Nephron (organoid): ENCODE results near the gene SYT1.

Experiments used
- H3K27ac Mint-ChIP-seq, 3 experiments: 2 replicates each; pipeline ENCODE4 v1.8.0; 2020; ENCODE audit warnings: mixed read lengths in 3 of 3, mild to moderate bottlenecking in 2 of 3, moderate library complexity in 1 of 3
- H3K27me3 Mint-ChIP-seq: 2 replicates; pipeline ENCODE4 v1.8.0; 2021; ENCODE audit warnings: low read depth, mild to moderate bottlenecking, moderate library complexity, mixed read lengths
- H3K36me3 Mint-ChIP-seq: 2 replicates; pipeline ENCODE4 v1.8.0; 2020; ENCODE audit warnings: low read depth, mixed read lengths
- H3K4me1 Mint-ChIP-seq: 2 replicates; pipeline ENCODE4 v1.8.0; 2020; ENCODE audit warnings: mixed read lengths
- H3K4me3 Mint-ChIP-seq, 3 experiments: 2 replicates each; pipeline ENCODE4 v1.8.0; 2020; ENCODE audit warnings: mild to moderate bottlenecking in 3 of 3, mixed read lengths in 3 of 3, moderate library complexity in 2 of 3
- H3K9me3 Mint-ChIP-seq: 2 replicates; pipeline ENCODE4 v1.8.0; 2020; ENCODE audit warnings: mixed read lengths
- CTCF ChIP-seq, 3 experiments: fragments of 200-600 bp; sonication (generic); IDR thresholded peaks; one replicate each; pipeline ENCODE4 v1.5.0; 2021; ENCODE audit warnings: antibody characterized with exemption in 3 of 3; ENCODE audit not compliant: unreplicated experiment in 3 of 3

SYT1 gene

GRCh38 chr12:79482921-79483320 is 618.3 kb downstream of the SYT1 start:
- Mint-ChIP-seq H3K27ac (no peak overlapping the region), H3K9me3 (no peaks in the 10 kb centered on the region), H3K4me1 (no peaks in the 10 kb centered on the region), H3K36me3 (no peaks in the 10 kb centered on the region), H3K4me3 (no peak overlapping the region), H3K27me3 (no peaks in the 10 kb centered on the region)
- TF ChIP-seq CTCF (IDR thresholded peaks at IDR 0.05; ENCODE audit: unreplicated experiment in 3 of 3) = no peak

DNA sequence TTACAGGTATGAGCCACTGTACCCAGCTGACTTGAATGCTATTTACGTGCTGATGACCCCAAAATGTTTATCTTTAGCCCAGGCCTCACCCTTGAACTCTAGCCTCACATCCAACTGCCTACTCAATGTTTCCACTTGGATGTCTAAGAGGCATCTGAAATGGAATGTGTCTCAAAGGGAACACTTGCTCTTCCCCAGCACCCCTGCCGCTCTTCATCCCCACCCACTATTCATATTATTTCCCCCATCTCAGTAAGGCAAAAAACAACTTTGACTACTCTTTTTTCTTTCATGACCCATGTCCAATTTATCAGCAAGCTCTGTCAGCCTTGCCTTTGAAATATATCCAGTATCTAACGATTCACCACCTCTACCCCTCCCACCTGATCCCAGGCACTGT is 621.6 kb downstream of the SYT1 start:
- Mint-ChIP-seq H3K27ac (no peak overlapping the region), H3K27me3 (no peaks in the 10 kb centered on the region), H3K9me3 (no peaks in the 10 kb centered on the region), H3K4me3 (no peak overlapping the region), H3K36me3 (no peaks in the 10 kb centered on the region), H3K4me1 (no peaks in the 10 kb centered on the region)
- no peak for TF ChIP-seq CTCF (IDR thresholded peaks at IDR 0.05; ENCODE audit: unreplicated experiment in 3 of 3)

DNA sequence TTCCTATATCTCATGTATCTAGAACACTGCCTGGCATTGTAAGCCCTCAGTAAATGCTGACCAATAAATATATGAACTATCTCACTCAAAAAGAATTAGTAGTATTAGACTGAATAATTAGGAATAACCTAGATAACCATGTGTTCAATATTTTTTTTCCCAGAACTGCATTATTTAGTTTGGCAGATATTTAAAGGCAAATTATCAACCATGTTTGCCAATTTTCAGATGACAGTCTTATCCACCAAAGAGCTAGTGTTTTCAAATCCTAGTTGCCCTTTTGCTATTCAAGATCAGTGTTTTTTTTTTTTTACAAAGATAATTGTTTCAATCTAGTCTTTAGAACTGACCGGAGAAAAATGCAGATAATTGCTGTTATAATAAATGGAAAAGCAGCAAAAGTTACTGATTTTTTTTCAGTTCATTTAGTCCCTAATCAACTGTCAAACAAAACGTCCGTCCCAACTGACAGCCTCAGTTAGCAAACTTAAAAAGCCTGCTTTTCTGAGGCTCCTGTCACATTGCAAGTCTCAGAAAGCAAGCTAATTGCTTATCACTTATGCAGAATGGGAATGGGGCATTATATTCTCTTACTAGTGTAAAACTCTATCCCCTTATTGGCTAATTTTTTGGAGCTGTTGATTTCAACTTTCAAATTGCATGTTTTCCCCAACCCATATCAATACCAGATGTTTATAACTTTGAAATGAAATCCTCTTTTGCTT is 623.0 kb downstream of the SYT1 start:
- no peak for TF ChIP-seq CTCF (IDR thresholded peaks at IDR 0.05; ENCODE audit: unreplicated experiment in 3 of 3)
- no peaks in the 10 kb centered on the region for H3K9me3 Mint-ChIP-seq
- H3K36me3 Mint-ChIP-seq = no peaks in the 10 kb centered on the region
- H3K4me3 Mint-ChIP-seq = no peak overlapping the region
- no peaks in the 10 kb centered on the region for H3K4me1 Mint-ChIP-seq
- no peaks in the 10 kb centered on the region for H3K27me3 Mint-ChIP-seq
- no peak overlapping the region for H3K27ac Mint-ChIP-seq
